HUES48 (cell line): ENCODE data around the gene RPS19.

Experiments used
- H3K27ac ChIP-seq: one replicate; pipeline ENCODE4 v1.7.0; 2013; ENCODE audit warnings: low read depth, low read length, inconsistent platforms
- H3K27me3 ChIP-seq: 2 replicates; pipeline ENCODE4 v1.6.1; 2013; ENCODE audit warnings: mild to moderate bottlenecking, low read length; ENCODE audit not compliant: control insufficient read depth, insufficient read depth
- H3K36me3 ChIP-seq: 2 replicates; pipeline ENCODE4 v1.6.1; 2013; ENCODE audit warnings: low read length; ENCODE audit not compliant: control insufficient read depth, insufficient read depth
- H3K4me1 ChIP-seq: 2 replicates; pipeline ENCODE4 v1.6.1; 2013; ENCODE audit warnings: mild to moderate bottlenecking, low read length; ENCODE audit not compliant: control insufficient read depth, insufficient read depth
- H3K4me3 ChIP-seq: 2 replicates; pipeline ENCODE4 v1.5.1; 2013; ENCODE audit warnings: mild to moderate bottlenecking, low read depth, low read length
- H3K9ac ChIP-seq: 2 replicates; pipeline ENCODE4 v1.6.1; 2013; ENCODE audit warnings: mild to moderate bottlenecking, low read depth, low read length, moderate library complexity
- H3K9me3 ChIP-seq: 2 replicates; pipeline ENCODE4 v1.6.1; 2013; ENCODE audit warnings: low read length; ENCODE audit not compliant: control insufficient read depth, insufficient read depth

Gene RPS19

GRCh38 chr19:41918653-41919244, 58.7 kb downstream of the RPS19 start:
- H3K4me1 ChIP-seq, result no peaks in the 10 kb centered on the region; the same call in 1 of the 2 replicates
- H3K9me3 ChIP-seq, result no peaks in the 10 kb centered on the region
- peaks cover 98% of the 10 kb centered on the region for H3K27me3 ChIP-seq
- H3K9ac ChIP-seq, result no peak overlapping the region
- H3K36me3 ChIP-seq, result no peaks in the 10 kb centered on the region
- H3K27ac ChIP-seq, result no peak overlapping the region
- no peak overlapping the region for H3K4me3 ChIP-seq

GRCh38 chr19:41919948-41920712, 60.1 kb downstream of the RPS19 start:
- H3K36me3 ChIP-seq, result no peaks in the 10 kb centered on the region
- H3K4me1 ChIP-seq, result no peaks in the 10 kb centered on the region; the same call in 1 of the 2 replicates
- H3K27me3 ChIP-seq, result peaks cover 97% of the 10 kb centered on the region
- H3K9me3 ChIP-seq, result no peaks in the 10 kb centered on the region
- no peak overlapping the region for H3K4me3 ChIP-seq
- no peak overlapping the region for H3K27ac ChIP-seq
- no peak overlapping the region for H3K9ac ChIP-seq

DNA sequence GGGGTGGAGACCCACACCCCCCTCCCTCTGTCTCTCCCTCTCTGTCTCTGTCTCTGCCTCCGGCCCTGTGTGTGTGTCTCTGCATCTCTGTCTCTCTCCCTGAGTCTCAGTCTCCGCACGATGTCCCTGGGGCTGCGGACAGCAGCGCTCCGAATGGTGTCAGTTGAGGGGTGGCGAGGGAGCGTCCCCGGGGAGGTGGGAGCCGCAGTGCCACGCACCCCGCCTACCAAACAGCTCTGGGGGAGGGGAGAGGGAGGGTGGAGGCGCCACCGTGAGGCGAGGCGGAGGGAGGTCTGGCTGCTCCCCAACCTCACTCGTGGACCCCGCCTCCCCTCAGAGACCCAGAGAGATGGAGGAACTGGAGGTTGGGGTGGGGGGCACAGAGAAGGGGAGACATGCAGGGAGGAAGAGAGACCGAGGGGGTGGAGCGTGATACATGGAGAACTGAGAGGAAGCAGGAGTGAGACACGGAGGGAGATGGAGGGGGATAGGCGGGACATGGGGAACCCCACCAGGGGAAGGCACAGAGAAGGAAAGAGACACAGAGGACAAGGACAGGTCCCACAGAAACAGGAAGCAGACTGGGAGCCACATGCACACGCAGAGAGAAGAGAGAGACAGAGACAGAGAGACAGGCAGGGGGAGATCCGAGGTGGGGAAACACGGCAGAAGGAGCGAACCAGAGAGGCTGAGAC, 61.0 kb downstream of the RPS19 start:
- Histone ChIP-seq H3K9ac (no peak overlapping the region), H3K4me3 (no peak overlapping the region), H3K27ac (no peak overlapping the region), H3K4me1 (no peaks in the 10 kb centered on the region; the same call in 1 of the 2 replicates), H3K36me3 (no peaks in the 10 kb centered on the region), H3K27me3 (peaks cover 97% of the 10 kb centered on the region), H3K9me3 (no peaks in the 10 kb centered on the region)

GRCh38 chr19:41921577-41922576, 61.8 kb downstream of the RPS19 start:
- H3K9me3 ChIP-seq, result no peaks in the 10 kb centered on the region
- H3K9ac ChIP-seq, result no peak overlapping the region
- peaks cover 97% of the 10 kb centered on the region for H3K27me3 ChIP-seq
- no peak overlapping the region for H3K4me3 ChIP-seq
- H3K27ac ChIP-seq, result no peak overlapping the region
- H3K4me1 ChIP-seq, result no peaks in the 10 kb centered on the region; the same call in 1 of the 2 replicates
- H3K36me3 ChIP-seq, result no peaks in the 10 kb centered on the region
